ENCODE data around the gene USF1.

Gene USF1

DNA sequence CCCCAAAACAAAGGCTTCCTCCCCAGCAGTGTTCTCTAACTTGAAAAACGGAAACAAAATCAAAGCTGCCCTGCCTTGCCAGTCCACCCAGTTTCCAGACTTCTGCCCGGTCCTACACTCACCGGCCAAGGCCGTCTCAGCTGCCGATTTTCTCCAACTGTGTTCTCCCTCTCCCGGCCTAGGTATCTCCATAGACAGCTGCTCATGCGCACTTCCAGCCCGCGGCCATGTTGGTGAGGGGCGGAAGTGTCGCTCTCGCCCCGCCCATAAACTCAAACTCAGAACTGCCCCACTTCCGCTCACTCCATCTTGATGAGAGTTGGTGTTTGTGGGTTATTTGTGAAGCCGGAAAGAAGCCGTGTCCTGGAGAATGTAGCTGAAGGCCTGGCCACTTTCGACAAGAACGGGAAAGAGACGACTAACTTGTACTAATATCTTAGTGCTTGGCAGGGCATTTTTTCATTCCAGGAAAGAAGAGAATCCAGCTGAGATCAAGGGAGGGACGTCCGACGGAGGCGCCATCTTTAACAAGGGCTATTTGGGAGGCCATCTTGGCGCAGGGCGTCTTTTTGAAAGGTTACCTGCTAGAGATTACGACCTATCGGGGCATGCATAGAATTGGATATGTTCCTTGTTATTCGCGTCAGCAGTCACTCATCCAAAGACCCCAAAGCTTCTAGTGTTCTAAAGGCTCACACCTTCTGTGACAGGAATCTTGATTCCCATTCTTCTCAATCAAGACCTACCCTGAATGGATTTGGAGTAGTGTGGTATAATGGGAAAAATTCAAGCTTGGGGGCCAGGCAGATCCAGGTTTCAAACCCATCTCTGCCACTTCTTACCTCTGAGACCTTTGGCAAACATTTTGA is at the start of gene USF1:
Gene USF1, minus strand, starts transcription at position 242 of the 869 bp plus-strand sequence. CDS start 2,702 bp downstream, outside the sequence.
- Histone ChIP-seq H3K27ac (peak within 1 kb of the TSS; percentile 60 to 99 (median 95)), H3K4me3 (peak within 1 kb of the TSS; percentile 62 to 97 (median 80))

DNA sequence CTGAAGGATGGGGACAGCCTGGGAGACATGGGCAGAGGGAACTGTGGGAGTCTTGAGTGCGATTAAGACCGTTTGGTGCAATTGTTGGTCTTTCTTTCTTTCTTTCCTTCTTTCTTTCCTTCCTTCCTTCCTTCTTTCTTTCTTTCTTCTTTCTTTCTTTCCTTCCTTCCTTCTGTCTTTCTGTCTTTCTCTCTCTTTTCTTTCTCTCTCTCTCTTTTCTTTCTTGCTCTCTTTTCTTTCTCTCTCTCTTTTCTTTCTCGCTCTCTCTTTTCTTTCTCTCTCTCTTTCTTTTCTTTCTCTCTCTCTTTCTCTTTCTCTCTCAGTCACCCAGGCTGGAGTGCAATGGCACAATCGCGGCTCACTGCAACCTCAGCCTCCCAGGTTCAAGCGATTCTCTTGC is 49.5 kb upstream of the USF1 start:
- no peak overlapping the region for H3K4me3 ChIP-seq

DNA sequence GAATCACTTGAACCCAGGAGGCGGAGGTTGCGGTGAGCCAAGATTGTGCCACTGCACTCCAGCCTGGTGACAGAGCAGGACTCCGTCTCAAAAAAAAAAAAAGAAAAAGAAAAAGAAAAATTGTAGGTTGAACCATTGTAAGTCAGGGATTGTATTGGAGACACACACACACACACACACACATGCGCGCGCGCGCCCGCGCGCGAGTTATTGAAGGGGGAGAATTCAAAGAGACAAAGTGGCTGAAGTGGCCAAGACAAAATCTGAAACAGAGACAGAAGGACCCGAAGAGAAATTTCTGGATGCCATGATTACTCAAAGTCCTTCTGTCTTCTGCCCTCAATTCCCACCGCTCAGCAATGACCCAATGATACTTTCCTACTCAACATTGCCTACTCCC is 48.7 kb upstream of the USF1 start:
- no peak overlapping the region for H3K4me3 ChIP-seq
- H3K27ac ChIP-seq: no peak overlapping the region

More for the DNA sequence above, 49.5 kb upstream of the USF1 start:
- peak overlapping the region in 1 of 21 experiments; percentile 19 for H3K27ac ChIP-seq

DNA sequence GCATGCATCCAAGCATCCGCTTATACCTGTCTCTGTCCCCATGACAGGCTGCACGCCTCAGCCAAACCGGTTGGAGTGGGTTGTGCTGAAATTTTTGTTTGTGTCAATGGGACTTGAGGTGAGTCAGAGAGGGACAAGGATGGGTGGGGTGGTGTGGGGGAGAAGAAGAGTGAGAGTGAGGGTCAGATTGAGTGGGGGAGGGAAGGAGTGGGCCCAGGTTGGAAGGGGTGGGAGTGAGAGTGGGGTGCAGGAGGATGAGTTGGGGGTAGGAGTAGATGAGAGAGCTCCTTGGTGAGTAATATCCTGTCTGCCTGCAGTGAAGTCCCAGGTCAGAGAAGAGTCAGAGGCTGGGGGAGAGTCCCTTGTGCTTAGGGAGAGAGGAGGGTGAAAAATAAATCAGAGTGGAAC is 46.8 kb upstream of the USF1 start:
- peak overlapping the region in 13 of 21 experiments; percentile 17 to 60 (median 44) for H3K27ac ChIP-seq
- no peak overlapping the region for H3K4me3 ChIP-seq

GRCh38 chr1:161091796-161092507 is 46.2 kb upstream of the USF1 start:
- no peak overlapping the region for H3K4me3 ChIP-seq
- peak overlapping the region in 14 of 21 experiments; percentile 25 to 81 (median 44) for H3K27ac ChIP-seq

- Histone ChIP-seq H3K27ac (peak overlapping the region in 6 of 21 experiments; percentile 39 to 81 (median 54)), H3K4me3 (no peak overlapping the region)
Observed at GRCh38 chr1:161091093-161091492, 45.3 kb upstream of the USF1 start.

DNA sequence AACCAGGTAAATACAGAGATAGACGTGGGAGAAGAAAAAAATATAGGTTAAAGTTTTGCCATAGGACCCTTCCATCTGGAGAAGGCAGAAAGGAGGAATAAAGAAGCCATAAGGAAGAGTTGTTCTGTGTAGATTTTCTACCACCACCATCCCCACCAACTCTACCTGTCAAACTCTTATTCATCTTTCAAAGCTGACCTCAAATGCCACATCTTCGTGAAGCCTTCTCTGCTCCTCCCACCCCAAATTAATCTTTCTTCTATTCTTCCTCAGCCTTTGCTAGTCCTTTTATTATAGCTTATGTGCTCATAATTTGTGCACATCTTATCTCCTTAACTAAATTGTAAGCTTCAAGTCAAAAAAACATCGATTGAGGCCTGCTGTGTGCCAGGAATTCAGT is 44.8 kb upstream of the USF1 start:
- H3K27ac ChIP-seq: peak overlapping the region in 5 of 21 experiments; percentile 44 to 91 (median 76)

GRCh38 chr1:161089938-161090337 is 44.2 kb upstream of the USF1 start:
- Histone ChIP-seq H3K4me3 (no peak overlapping the region), H3K27ac (peak overlapping the region in 19 of 21 experiments; percentile 31 to 94 (median 82))

More for the DNA sequence above, 44.8 kb upstream of the USF1 start:
- no peak overlapping the region for H3K4me3 ChIP-seq

- Histone ChIP-seq H3K27ac (peak within 1 kb of the TSS; percentile 24 to 94 (median 82)), H3K4me3 (peak within 1 kb of the TSS; percentile 11 to 49 (median 39))
Observed at GRCh38 chr1:161089251-161089924, 43.6 kb upstream of the USF1 start, which contains the start of gene NECTIN4. Gene NECTIN4, minus strand, starts transcription at chr1:161089558. Its CDS starts 262 bp downstream, at chr1:161089296.

- H3K27ac ChIP-seq: peak overlapping the region; percentile 24 to 94 (median 82)
Observed at GRCh38 chr1:161088587-161089110, 42.9 kb upstream of the USF1 start.

DNA sequence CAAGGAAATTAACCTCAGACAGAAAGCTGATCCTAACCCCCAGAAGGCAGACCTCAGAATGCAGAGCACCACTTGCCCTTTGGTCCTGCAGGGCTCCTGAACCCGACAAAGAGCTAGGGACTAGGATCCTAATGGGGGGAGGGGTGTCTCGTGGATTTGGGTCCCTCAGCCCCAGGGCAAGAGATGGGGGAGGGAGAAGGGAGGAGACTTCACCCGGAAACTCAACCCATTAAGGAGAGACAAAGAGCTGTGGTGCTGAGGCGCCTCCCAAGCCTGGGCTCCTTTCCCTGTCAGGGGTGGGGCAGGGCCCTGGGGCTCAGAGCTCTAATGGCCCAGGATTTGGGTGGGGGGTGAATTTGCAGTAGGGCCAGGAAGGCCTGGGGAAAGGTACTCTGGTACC is 40.7 kb upstream of the USF1 start:
- peak overlapping the region in 6 of 7 experiments; percentile 12 to 46 (median 39) for H3K4me3 ChIP-seq
- peak overlapping the region in 17 of 21 experiments; percentile 53 to 91 (median 80) for H3K27ac ChIP-seq

More at GRCh38 chr1:161088587-161089110, 42.9 kb upstream of the USF1 start:
- peak overlapping the region; percentile 11 to 49 (median 39) for H3K4me3 ChIP-seq

DNA sequence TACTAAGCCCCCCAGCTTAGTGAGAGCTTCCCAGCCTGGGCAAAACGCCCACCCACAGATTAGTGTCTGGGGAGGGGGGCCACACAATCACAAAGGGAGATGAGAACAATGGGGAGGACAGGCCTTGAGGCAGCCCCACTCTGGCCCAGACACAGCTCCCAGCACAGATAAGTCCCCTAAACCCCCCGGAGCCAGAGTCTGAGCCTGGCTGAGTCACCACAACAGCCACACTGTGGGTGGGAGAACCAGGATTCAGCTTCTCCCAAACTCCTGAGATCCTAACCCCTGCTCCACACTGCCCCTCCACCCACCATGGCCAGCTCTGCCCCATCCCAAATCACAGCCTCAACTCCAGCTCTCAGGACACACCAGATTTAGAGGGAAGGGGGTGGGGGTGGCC is 39.4 kb upstream of the USF1 start:
- Histone ChIP-seq H3K27ac (peak overlapping the region in 20 of 21 experiments; percentile 42 to 91 (median 78)), H3K4me3 (peak overlapping the region in 5 of 7 experiments; percentile 0 to 46 (median 13))

- Histone ChIP-seq H3K4me3 (peak overlapping the region in 4 of 7 experiments; percentile 0 to 46 (median 26)), H3K27ac (peak overlapping the region; percentile 14 to 91 (median 77))
Observed at GRCh38 chr1:161084597-161084988, 38.8 kb upstream of the USF1 start.

GRCh38 chr1:161083748-161084596 is 38.2 kb upstream of the USF1 start:
- H3K27ac ChIP-seq: peak overlapping the region in 20 of 21 experiments; percentile 53 to 91 (median 80)
- H3K4me3 ChIP-seq: peak overlapping the region in 1 of 7 experiments; percentile 39

DNA sequence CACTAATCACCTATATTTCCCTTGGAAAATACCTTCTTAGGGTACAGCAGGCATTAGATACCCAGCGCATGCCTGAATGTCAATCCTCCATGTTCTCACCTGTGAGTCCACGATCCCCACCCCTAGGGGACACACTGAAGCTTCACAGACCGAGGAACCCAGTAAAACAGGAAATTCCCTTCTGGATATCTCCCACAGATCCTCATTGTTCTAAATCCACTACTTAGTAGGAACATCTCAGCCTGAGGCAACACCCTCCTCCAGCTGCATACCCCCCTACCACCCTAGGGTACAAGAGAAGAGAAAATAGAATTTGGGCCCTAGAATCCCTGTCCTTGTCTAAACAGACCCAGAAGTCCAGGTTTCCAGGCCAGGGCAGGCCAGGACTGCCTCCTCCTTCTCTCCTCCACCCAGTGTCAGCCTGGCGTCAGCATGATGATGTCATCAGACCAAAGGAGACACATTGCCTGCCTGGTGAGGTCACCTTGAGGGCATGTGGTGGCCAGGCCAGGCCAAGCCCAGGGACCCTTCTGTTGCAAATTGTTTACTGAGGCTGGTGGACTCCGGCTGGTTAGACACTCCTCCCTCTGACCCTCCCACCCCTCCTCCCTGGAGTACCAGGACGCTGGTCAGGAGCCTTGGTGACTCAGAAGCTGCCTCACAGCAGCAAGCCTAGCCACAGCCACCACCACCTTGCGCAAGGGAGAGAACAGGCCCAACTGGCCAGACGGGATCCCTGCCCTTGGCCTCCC is 37.4 kb upstream of the USF1 start:
- no peak overlapping the region for H3K4me3 ChIP-seq

DNA sequence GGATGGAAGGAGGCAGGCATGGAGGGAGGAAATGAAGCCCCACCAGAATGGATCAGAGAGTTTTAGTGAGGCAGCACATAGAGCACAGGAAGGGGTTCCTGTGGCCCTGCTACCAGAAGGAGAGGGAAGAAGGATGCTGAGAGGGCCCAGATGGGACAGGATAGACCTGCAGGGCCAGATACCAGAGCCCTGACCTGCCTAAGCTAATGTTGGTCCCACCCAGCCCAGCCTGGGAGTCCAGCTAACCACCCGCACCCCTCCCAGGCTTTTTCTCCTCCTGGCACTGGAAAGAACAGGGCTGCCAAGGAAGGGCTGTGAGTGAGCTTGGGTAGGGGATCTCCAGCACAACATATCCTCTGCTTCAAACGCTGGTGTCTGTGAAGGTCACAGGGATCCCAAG is 36.7 kb upstream of the USF1 start:
- Histone ChIP-seq H3K27ac (peak overlapping the region in 20 of 21 experiments; percentile 51 to 91 (median 77)), H3K4me3 (no peak overlapping the region)

More for the DNA sequence above, 37.4 kb upstream of the USF1 start:
- H3K27ac ChIP-seq: peak overlapping the region in 20 of 21 experiments; percentile 51 to 91 (median 78)

GRCh38 chr1:161081519-161081918 is 35.7 kb upstream of the USF1 start:
- peak overlapping the region in 18 of 21 experiments; percentile 31 to 91 (median 77) for H3K27ac ChIP-seq
- H3K4me3 ChIP-seq: no peak overlapping the region
